HL-60 (cell line): ENCODE measurements around the gene ADAMTS15.
A peak's percentile ranks its signal among the peaks of the same experiment; 100 is the strongest.

Source experiments
- DNase-seq, 2 experiments: peaks; one replicate each; pipeline ENCODE4 v3.0.0-alpha.2; 2010 to 2020; ENCODE audit warnings: low read depth in 1 of 2, low spot score in 1 of 2
- H3K27ac ChIP-seq: fragments of 250-450 bp; sonication (Bioruptor Pico); replicated peaks from 2 replicates; pipeline ENCODE4 v1.5.1; 2020; ENCODE audit warnings: mild to moderate bottlenecking, moderate library complexity
- H3K27me3 ChIP-seq: fragments of 250-450 bp; sonication (Bioruptor Pico); 2 replicates; pipeline ENCODE4 v1.5.1; 2021; ENCODE audit warnings: mild to moderate bottlenecking, moderate library complexity; ENCODE audit not compliant: insufficient read depth, poor library complexity, severe bottlenecking
- H3K4me3 ChIP-seq: replicated peaks from 2 replicates; pipeline ENCODE4 v1.5.1; 2011; ENCODE audit warnings: mild to moderate bottlenecking, control low read depth, low read length; ENCODE audit not compliant: insufficient read depth
- CTCF ChIP-seq: IDR thresholded peaks from one replicate; pipeline ENCODE4 v1.5.1; 2011; ENCODE audit warnings: low read length, control low read depth, inconsistent platforms; ENCODE audit not compliant: insufficient read depth
- GABPA ChIP-seq: IDR thresholded peaks from 2 replicates; pipeline ENCODE4 v1.6.1; 2012; ENCODE audit warnings: low read depth
- POLR2AphosphoS5 ChIP-seq: IDR thresholded peaks from 2 replicates; pipeline ENCODE4 v1.6.1; 2012; ENCODE audit warnings: low read depth
- REST ChIP-seq: IDR thresholded peaks from 2 replicates; pipeline ENCODE4 v1.6.1; 2012; ENCODE audit warnings: low read depth; ENCODE audit not compliant: insufficient replicate concordance
- SPI1 ChIP-seq: IDR thresholded peaks from 2 replicates; pipeline ENCODE4 v1.6.1; 2012; ENCODE audit warnings: low read depth, mild to moderate bottlenecking, borderline replicate concordance

Gene ADAMTS15

GRCh38 chr11:130429120-130429681 lies 19.2 kb upstream of the ADAMTS15 start:
- Histone ChIP-seq H3K4me3 (no peak overlapping the region), H3K27me3 (peaks cover 42% of the 10 kb centered on the region), H3K27ac (no peak overlapping the region)
- TF ChIP-seq CTCF (no peak), SPI1 (no peak), POLR2AphosphoS5 (no peak), GABPA (no peak), REST (no peak)
- DNase-seq, result no peak

GRCh38 chr11:130429983-130430382 lies 18.5 kb upstream of the ADAMTS15 start:
- peaks cover 40% of the 10 kb centered on the region for H3K27me3 ChIP-seq
- no peak overlapping the region for H3K4me3 ChIP-seq
- H3K27ac ChIP-seq, result no peak overlapping the region
- DNase-seq, result no peak
- no peak for TF ChIP-seq CTCF
- TF ChIP-seq POLR2AphosphoS5, result no peak
- no peak for TF ChIP-seq REST
- no peak for TF ChIP-seq SPI1
- TF ChIP-seq GABPA, result no peak

GRCh38 chr11:130431331-130431773 lies 17.1 kb upstream of the ADAMTS15 start:
- TF ChIP-seq GABPA (no peak), CTCF (peak; percentile 66)
- Histone ChIP-seq H3K27me3 (peaks cover 35% of the 10 kb centered on the region), H3K4me3 (no peak overlapping the region), H3K27ac (no peak overlapping the region)
- DNase-seq, result peak in 1 of 2 experiments; percentile 66

- no peak overlapping the region for H3K4me3 ChIP-seq
- H3K27ac ChIP-seq, result no peak overlapping the region
- peaks cover 31% of the 10 kb centered on the region for H3K27me3 ChIP-seq
- no peak for DNase-seq
- TF ChIP-seq REST (no peak), POLR2AphosphoS5 (no peak), SPI1 (no peak), CTCF (no peak), GABPA (no peak)
Observed at GRCh38 chr11:130431801-130432200, 16.6 kb upstream of the ADAMTS15 start.
